NCI-H1436 treated with DMSO at 0.1 percent for 48 hours (cell line): ENCODE data around the gene CALN1.

Experiments
- DNase-seq: peaks from one replicate; lab custom pipeline; 2025; lab: John Stamatoyannopoulos, UW

Gene CALN1

GRCh38 chr7:71793251-71793650, 618.9 kb downstream of the CALN1 start:
- DNase-seq = no peak

- DNase-seq = no peak
These were observed 624.6 kb downstream of the CALN1 start for GRCh38 chr7:71787513-71787912.

GRCh38 chr7:71785216-71785615, 626.9 kb downstream of the CALN1 start:
- no peak for DNase-seq

- no peak for DNase-seq
These were observed 627.4 kb downstream of the CALN1 start for GRCh38 chr7:71784781-71785180.

DNA sequence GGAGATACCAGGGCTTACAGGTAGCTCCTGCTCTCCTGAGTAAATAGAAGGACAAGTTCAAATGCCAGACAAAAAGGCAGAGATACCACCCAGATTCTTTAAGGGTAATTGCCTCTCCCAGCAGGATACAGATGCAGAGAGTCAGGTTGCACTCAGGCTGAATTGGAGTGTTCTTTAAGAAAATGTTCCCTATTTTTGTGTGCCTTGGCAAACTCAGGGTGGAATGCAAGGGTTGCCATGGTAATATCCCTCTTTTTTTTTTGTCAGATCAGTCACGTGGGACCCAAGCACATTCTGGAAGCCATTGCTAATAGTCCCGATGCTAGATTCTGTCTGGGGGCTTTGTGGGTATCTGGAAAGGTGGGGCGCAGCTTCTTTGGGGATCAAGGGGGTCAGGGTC, 628.0 kb downstream of the CALN1 start:
- DNase-seq = no peak

GRCh38 chr7:71783779-71784178, 628.4 kb downstream of the CALN1 start:
- no peak for DNase-seq

DNA sequence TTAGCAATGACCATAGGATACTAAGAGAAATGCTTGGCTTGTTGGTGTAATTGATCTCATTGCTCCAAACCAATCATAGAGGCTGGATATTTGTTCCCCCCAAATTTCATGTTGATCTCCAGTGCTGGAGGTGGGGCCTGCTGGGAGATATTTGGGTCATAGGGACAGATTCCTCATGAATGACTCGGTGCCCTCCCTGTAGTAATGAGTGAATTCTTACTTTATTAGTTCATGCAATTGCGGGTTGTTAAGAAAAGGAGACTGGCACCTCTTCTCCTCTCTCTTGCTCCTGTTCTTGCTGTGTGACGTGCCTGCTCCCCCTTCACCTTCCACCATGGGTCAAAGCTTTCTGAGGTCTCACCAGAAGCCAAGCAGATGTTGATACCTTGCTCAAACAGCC, 630.1 kb downstream of the CALN1 start:
- no peak for DNase-seq

GRCh38 chr7:71780282-71780681, 631.9 kb downstream of the CALN1 start:
- no peak for DNase-seq

DNA sequence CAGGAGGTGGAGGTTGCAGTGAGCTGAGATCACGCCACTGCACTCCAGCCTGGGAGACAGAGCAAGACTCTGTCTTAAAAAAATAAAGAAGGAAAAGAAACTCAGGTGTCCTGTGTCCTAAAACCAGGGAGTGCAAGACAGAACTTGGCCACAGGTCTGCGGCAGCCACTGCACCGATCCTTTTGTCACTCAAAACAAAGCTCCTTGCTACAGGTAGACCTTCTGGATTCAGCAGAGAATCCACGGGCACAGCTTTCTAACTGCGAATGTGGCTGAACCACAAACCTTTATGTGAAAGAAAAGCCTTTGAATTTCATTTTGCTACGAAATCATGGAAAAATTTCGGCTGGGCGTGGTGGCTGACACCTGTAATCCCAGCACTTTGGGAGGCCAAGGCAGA, 634.9 kb downstream of the CALN1 start:
- DNase-seq = no peak

GRCh38 chr7:71776726-71777125, 635.4 kb downstream of the CALN1 start:
- DNase-seq = no peak

DNA sequence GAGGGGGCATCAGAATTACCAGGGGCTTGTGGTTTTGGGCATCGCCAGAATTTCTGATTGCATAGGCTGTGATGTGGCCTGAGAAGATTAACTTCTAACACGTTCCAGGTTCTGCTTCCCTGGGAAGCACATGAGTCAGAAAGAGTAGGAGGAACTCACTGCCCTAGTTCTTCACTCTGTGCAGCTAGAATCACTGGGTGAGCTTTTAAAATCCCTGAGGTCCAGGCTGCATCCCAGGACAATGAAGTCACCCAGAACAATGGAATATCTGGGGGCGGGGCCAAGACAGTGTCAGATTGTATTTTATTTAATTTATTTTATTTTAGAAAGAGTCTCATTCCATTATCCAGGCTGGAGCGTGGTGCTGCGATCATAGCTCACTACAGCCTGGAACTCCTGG, 636.5 kb downstream of the CALN1 start:
- no peak for DNase-seq

GRCh38 chr7:71772779-71773178, 639.4 kb downstream of the CALN1 start:
- DNase-seq = no peak

- no peak for DNase-seq
These were observed 641.8 kb downstream of the CALN1 start for GRCh38 chr7:71770269-71770907.

DNA sequence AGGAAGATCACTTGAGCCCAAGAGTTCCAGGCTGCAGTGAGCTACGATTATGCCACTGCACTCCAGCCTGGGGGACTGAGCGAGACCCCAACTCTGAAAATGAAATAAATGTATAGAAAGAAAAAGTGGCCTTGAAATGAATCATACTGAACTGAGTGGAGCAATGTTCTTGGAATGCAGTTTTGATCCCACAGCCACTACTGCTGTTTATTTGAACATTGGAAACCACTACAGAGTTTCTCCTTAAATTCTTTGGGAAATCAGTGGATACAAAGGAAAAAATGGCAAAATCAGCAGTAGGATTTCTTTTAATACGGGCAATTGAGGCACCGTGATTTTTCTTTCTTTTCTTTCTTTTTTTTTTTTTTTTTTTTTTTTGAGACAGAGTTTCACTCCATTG, 642.8 kb downstream of the CALN1 start:
- DNase-seq = no peak

- DNase-seq = no peak
These were observed 643.7 kb downstream of the CALN1 start for GRCh38 chr7:71768450-71768849.

DNA sequence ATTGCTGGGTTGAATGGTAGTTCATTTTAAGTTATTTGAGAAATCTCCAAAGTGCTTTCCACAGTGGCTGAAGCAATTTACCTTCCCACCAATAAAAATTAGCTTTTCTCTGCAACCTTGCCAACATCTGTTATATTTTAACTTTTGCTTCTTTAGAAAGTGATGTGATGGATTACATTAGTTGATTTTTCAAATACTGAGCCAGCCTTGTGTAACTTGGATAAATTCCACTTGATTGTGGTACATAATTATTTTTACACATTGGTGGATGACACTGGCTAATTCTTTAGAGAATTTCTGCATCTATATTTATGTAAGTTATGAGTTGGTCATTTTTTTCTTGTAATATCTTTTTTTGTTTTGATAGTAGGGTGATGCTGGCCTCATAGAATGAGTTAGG, 646.1 kb downstream of the CALN1 start:
- DNase-seq = no peak

DNA sequence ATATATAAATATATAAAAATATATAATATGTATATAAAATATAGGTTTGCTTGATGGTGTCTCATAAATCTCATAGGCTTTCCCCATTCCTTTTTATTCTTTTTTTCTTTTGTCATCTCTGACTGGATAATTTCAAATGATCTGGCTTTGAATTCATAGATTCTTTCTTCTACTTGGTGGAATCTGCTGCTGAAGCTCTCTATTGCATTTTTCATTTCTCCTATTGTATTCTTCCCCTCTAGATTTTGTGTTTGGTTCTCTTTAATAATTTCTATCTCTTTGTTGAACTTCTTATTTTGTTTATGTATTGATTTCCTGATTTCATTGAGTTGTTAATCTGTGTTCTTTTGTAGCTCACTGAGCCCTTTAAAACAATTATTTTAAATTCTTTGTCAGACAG, 650.8 kb downstream of the CALN1 start:
- DNase-seq = no peak

- no peak for DNase-seq
These were observed 657.3 kb downstream of the CALN1 start for GRCh38 chr7:71754828-71755227.

GRCh38 chr7:71753956-71754664, 658.0 kb downstream of the CALN1 start:
- no peak for DNase-seq

DNA sequence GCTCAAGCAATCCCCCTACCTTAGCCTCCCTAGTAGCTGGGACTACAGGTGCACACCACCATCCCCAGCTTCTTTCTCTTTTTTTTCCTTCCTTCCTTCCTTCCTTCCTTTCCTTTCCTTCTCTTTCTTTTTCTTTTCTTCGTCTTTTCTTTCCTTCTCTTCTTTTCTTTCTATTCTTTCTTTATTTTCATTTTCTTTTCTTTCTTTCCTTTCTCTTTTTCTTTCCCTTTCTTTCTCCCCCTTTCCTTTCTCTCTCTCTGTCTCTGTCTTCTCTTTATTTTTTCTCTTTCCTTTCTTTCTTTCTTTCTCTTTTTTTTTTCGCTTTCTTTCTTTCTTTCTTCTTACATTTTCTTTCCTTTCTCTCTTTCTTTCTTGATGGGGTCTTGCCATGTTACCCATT, 658.9 kb downstream of the CALN1 start:
- no peak for DNase-seq

DNA sequence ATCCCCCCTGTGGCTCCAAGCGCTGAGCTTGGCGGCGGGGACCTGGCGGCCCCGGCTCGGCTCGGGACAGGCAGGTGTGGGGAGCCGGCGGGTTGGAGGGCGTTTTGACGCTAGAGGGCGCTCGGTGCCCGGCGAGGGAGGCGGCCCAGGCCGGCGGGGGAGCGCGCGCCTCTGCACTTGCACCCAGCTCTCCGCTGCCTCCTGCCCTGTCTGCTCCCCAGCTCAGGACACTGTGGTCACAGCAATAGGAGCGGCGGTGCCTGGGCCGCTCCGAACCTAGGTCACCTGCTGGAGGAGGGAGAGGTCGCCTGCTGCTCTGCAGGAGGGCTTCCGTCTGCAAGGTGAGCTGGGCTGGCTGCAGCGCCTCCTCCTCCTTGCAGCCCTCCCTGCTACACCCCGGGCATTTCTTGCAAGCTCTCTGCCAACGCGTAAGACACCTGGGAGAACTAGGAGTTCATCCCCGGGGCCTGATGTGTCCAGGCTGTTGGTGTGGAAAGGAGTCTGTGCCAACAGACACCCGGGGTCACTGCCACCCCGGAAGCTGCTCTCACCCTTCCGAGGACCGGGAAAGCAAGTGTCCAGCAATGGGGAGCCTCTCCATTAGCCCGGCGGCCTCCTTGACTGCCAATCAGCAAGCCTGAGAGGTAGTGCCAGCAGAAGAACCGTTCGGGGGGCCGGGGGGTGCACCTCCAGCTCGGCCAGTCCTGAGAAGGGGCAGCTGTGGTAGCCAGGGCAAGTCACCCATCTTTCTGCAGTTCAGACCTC, 659.8 kb downstream of the CALN1 start:
- no peak for DNase-seq

DNA sequence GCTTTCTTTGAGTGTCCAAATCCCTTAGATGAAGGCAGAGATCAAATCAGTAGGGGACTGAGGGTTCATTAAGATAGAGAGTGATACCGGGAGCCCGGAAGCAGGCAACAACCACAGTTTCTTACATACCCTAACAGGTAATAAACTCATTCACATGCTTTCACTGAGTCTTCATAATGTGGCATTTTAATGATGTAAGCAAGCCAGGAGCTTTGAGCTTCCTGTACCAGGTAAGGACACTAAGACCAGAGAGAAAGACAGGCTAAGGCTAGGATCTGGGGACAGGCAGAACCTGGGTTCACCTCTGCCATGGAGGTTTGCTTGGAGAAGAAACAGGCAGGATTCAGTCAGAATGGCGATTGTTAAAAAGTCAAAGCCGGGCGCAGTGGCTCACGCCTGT, 661.8 kb downstream of the CALN1 start:
- no peak for DNase-seq

GRCh38 chr7:71746006-71746405, 666.1 kb downstream of the CALN1 start:
- no peak for DNase-seq
